ENCODE data around the gene IDE.

Gene IDE

DNA sequence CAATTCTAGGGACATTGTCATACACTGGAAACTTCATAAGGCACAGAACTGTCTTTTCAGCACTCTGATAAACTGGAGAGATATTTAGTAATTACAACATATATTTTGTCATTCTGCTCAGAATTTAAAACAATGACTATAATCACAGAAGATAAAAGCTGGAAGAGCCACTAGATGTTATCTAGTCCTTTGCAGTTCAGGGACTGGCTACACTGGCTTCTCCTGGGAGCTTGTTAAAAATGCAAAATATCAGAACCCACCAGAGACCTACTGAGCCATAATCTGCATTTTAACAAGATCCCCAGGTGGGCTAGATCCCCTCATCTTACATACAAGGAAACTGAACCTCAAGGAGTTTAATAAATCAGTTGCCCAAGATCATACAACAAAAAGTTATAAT lies 32.3 kb downstream of the IDE start:
- no peak overlapping the region for H3K9ac ChIP-seq (ENCODE audit: insufficient read length, low read depth)
- H3K4me1 ChIP-seq (ENCODE audit: insufficient read depth, insufficient read length) = no peaks in the 10 kb centered on the region
- peaks cover 2% of the 10 kb centered on the region for H3K36me3 ChIP-seq (ENCODE audit: insufficient read depth, insufficient read length, low read length)
- H3K27me3 ChIP-seq (ENCODE audit: insufficient read depth, insufficient read length) = no peaks in the 10 kb centered on the region
- DNase-seq (ENCODE audit: low read depth, low spot score) = no peak
- TF ChIP-seq SUZ12 (IDR thresholded peaks at IDR 0.05; ENCODE audit: extremely low read depth, insufficient read depth, insufficient read length) = no peak
- TF ChIP-seq ZNF274 (IDR thresholded peaks at IDR 0.05; ENCODE audit: low read depth, low read length) = no peak
- no peak for TF ChIP-seq YY1 (IDR thresholded peaks at IDR 0.05; ENCODE audit: insufficient read depth, insufficient read length)
- H3K9me3 ChIP-seq (ENCODE audit: insufficient read depth, low read length) = no peaks in the 10 kb centered on the region
- no peak overlapping the region for H3K4me3 ChIP-seq (ENCODE audit: insufficient read length, low read depth)

DNA sequence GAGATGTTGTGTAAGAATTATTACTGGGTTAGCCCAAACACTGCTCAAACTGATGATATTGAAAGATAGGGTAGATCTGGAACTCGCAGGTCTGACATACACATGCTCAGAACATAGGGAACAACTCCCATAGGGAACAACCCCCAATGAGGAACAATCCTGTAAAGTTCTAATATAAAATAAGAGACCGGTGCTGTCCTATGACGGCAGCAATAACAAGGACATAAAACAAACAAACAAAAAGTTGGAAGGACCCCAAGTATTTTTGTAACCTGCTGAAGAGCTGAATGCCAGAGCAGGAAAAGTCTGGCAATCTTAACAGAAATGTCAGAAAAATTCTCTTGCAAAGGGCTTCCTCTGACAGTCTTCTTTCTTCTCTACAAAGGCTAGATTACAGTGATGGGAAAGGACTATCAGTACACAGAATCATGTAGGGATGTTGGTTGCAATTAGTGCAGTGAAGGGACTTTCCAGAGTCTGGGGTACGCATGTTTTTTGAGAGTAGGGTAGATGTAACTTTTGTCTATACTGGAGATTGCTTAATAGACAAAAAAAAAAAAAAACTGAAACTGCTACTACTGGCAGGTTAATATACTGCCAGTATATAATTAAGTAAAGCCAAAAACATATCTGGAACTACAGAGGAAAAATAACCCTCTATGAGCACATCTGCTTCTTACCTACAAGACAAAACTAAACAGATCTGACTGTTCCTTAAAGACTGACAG lies 35.5 kb downstream of the IDE start:
- Histone ChIP-seq H3K4me3 (ENCODE audit: insufficient read length, low read depth) (no peak overlapping the region), H3K9ac (ENCODE audit: insufficient read length, low read depth) (no peak overlapping the region), H3K4me1 (ENCODE audit: insufficient read depth, insufficient read length) (no peaks in the 10 kb centered on the region), H3K27me3 (ENCODE audit: insufficient read depth, insufficient read length) (no peaks in the 10 kb centered on the region), H3K36me3 (ENCODE audit: insufficient read depth, insufficient read length, low read length) (peaks cover 15% of the 10 kb centered on the region), H3K9me3 (ENCODE audit: insufficient read depth, low read length) (no peaks in the 10 kb centered on the region)
- TF ChIP-seq SUZ12 (IDR thresholded peaks at IDR 0.05; ENCODE audit: extremely low read depth, insufficient read depth, insufficient read length) (no peak), ZNF274 (IDR thresholded peaks at IDR 0.05; ENCODE audit: low read depth, low read length) (no peak), YY1 (IDR thresholded peaks at IDR 0.05; ENCODE audit: insufficient read depth, insufficient read length) (no peak)
- DNase-seq (ENCODE audit: low read depth, low spot score) = no peak

DNA sequence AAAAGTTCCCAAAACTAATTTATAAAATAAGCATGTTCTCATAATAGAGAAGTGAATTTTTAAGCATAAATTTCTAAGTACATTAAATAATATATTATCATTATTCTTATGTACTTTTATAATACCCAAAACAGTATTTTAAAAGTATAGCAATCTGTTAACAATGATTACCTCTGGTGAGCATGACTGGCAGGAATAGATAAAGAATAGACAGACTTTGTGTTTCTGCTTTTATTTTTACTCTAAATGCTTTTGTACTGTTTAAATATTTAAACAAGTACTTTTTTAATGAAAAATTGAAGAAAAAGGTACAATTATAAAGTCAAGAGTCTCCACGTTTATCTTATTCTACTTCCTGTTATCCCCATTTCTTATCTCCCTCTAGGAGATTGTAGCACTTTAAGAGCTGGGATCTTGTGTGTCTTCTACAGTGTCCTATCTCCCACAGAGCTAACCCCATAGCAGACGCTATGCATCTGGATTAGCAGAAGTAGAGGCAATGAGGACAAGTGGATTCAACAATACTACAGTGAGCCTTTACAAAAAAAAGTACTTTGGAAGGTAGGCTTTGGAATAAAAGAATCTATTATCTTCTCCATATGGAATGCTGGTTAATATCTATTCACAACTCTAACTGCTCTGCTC lies 42.9 kb downstream of the IDE start:
- Histone ChIP-seq H3K4me1 (ENCODE audit: insufficient read depth, insufficient read length) (no peaks in the 10 kb centered on the region), H3K4me3 (ENCODE audit: insufficient read length, low read depth) (no peak overlapping the region), H3K9ac (ENCODE audit: insufficient read length, low read depth) (no peak overlapping the region), H3K27me3 (ENCODE audit: insufficient read depth, insufficient read length) (no peaks in the 10 kb centered on the region), H3K36me3 (ENCODE audit: insufficient read depth, insufficient read length, low read length) (peaks cover 42% of the 10 kb centered on the region), H3K9me3 (ENCODE audit: insufficient read depth, low read length) (no peaks in the 10 kb centered on the region)
- no peak for TF ChIP-seq YY1 (IDR thresholded peaks at IDR 0.05; ENCODE audit: insufficient read depth, insufficient read length)
- no peak for TF ChIP-seq SUZ12 (IDR thresholded peaks at IDR 0.05; ENCODE audit: extremely low read depth, insufficient read depth, insufficient read length)
- TF ChIP-seq ZNF274 (IDR thresholded peaks at IDR 0.05; ENCODE audit: low read depth, low read length) = no peak
- no peak for DNase-seq (ENCODE audit: low read depth, low spot score)

DNA sequence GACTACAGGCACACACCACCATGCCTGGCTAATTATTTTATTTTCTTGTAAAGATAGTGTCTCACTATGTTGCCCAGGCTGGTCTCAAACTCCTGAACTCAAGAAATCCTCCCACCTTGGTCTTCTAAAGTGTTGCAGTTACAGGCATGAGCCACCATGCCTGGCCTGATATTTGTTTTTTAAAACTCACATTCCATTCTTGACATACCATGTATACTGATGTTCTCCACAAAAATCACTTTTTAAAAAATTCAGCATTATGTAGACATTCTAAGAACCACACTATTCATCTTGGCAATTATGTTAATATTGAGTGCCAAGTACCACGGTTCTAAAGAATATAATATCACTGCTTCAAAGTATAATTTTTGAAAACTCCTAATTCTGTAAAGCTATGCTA lies 43.5 kb downstream of the IDE start:
- no peak overlapping the region for H3K9ac ChIP-seq (ENCODE audit: insufficient read length, low read depth)
- H3K4me3 ChIP-seq (ENCODE audit: insufficient read length, low read depth) = no peak overlapping the region
- no peak for DNase-seq (ENCODE audit: low read depth, low spot score)
- no peaks in the 10 kb centered on the region for H3K9me3 ChIP-seq (ENCODE audit: insufficient read depth, low read length)
- no peaks in the 10 kb centered on the region for H3K4me1 ChIP-seq (ENCODE audit: insufficient read depth, insufficient read length)
- no peak for TF ChIP-seq YY1 (IDR thresholded peaks at IDR 0.05; ENCODE audit: insufficient read depth, insufficient read length)
- TF ChIP-seq SUZ12 (IDR thresholded peaks at IDR 0.05; ENCODE audit: extremely low read depth, insufficient read depth, insufficient read length) = no peak
- TF ChIP-seq ZNF274 (IDR thresholded peaks at IDR 0.05; ENCODE audit: low read depth, low read length) = no peak
- no peaks in the 10 kb centered on the region for H3K27me3 ChIP-seq (ENCODE audit: insufficient read depth, insufficient read length)
- H3K36me3 ChIP-seq (ENCODE audit: insufficient read depth, insufficient read length, low read length) = peaks cover 38% of the 10 kb centered on the region

DNA sequence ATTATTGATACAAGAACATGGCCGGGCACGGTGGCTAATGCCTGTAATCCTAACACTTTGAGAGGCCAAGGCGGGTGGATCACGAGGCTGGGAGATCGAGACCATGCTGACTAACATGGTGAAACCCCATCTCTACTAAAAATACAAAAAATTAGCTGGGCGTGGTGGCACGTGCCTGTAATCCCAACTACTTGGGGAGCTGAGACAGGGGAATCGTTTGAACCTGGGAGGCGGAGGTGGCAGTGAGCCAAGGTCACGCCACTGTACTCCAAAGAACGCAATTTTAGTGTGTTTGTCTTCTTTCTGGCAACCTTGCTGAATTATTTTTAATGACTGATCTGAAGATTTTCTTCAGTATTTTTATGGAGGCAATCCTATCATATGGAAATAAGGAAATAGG lies 46.2 kb downstream of the IDE start:
- no peaks in the 10 kb centered on the region for H3K9me3 ChIP-seq (ENCODE audit: insufficient read depth, low read length)
- no peaks in the 10 kb centered on the region for H3K27me3 ChIP-seq (ENCODE audit: insufficient read depth, insufficient read length)
- no peak overlapping the region for H3K9ac ChIP-seq (ENCODE audit: insufficient read length, low read depth)
- H3K4me1 ChIP-seq (ENCODE audit: insufficient read depth, insufficient read length) = no peaks in the 10 kb centered on the region
- no peak for DNase-seq (ENCODE audit: low read depth, low spot score)
- peaks cover 30% of the 10 kb centered on the region for H3K36me3 ChIP-seq (ENCODE audit: insufficient read depth, insufficient read length, low read length)
- no peak overlapping the region for H3K4me3 ChIP-seq (ENCODE audit: insufficient read length, low read depth)
- TF ChIP-seq SUZ12 (IDR thresholded peaks at IDR 0.05; ENCODE audit: extremely low read depth, insufficient read depth, insufficient read length) = no peak
- TF ChIP-seq YY1 (IDR thresholded peaks at IDR 0.05; ENCODE audit: insufficient read depth, insufficient read length) = no peak
- TF ChIP-seq ZNF274 (IDR thresholded peaks at IDR 0.05; ENCODE audit: low read depth, low read length) = no peak

DNA sequence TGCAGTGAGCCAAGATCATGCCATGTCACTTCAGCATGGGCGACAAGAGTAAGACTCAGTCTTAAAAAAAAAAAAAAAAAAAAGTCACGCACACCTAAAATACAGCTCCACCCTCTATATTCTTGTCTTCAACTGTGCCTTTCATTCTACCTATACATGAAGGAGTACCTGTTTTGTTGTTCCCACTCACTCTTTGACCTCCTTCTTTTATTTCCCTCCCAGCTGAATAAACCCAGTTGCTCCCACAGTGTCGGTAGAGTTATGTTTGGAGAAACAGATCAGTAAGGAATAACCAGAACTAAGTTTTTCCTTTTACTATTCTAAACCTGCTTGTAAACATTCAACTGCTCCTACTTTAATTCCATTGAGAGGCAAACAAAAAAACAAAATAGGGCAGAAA lies 50.3 kb downstream of the IDE start:
- TF ChIP-seq ZNF274 (IDR thresholded peaks at IDR 0.05; ENCODE audit: low read depth, low read length) (no peak), YY1 (IDR thresholded peaks at IDR 0.05; ENCODE audit: insufficient read depth, insufficient read length) (no peak), SUZ12 (IDR thresholded peaks at IDR 0.05; ENCODE audit: extremely low read depth, insufficient read depth, insufficient read length) (no peak)
- no peaks in the 10 kb centered on the region for H3K27me3 ChIP-seq (ENCODE audit: insufficient read depth, insufficient read length)
- no peaks in the 10 kb centered on the region for H3K9me3 ChIP-seq (ENCODE audit: insufficient read depth, low read length)
- H3K36me3 ChIP-seq (ENCODE audit: insufficient read depth, insufficient read length, low read length) = peaks cover 11% of the 10 kb centered on the region
- H3K9ac ChIP-seq (ENCODE audit: insufficient read length, low read depth) = no peak overlapping the region
- H3K4me3 ChIP-seq (ENCODE audit: insufficient read length, low read depth) = no peak overlapping the region
- H3K4me1 ChIP-seq (ENCODE audit: insufficient read depth, insufficient read length) = no peaks in the 10 kb centered on the region
- no peak for DNase-seq (ENCODE audit: low read depth, low spot score)

DNA sequence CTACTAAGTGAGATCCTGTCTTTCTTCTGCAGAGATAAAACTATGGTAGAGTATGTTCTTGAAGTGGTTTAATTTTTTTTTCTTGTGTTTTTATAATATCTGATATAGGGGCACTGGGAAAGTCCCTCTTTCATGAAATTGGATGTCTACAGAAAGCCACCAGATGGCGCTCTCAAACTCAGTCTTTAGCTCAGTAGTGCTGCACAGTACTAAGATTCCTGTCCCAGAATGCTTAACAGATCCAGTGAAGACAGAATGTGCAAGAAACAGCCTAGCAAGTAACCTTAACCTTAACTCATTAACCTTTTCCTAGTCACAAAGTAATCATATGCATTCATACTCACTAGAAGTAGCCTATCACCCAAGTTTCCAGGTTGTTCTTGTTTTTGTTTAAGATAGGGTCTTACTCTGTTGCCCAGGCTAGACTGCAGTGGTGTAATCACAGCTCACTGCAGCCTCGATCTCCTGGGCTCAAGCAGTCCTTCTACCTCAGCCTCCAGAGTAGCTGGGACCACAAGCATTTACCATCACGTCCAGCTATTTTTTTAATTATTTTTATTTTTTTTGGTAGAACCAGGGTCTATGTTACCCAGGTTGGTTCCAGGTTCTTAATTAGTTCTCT lies 56.7 kb downstream of the IDE start:
- no peaks in the 10 kb centered on the region for H3K27me3 ChIP-seq (ENCODE audit: insufficient read depth, insufficient read length)
- H3K4me1 ChIP-seq (ENCODE audit: insufficient read depth, insufficient read length) = no peaks in the 10 kb centered on the region
- peak; percentile 33 for DNase-seq (ENCODE audit: low read depth, low spot score)
- TF ChIP-seq YY1 (IDR thresholded peaks at IDR 0.05; ENCODE audit: insufficient read depth, insufficient read length) (no peak), ZNF274 (IDR thresholded peaks at IDR 0.05; ENCODE audit: low read depth, low read length) (no peak), SUZ12 (IDR thresholded peaks at IDR 0.05; ENCODE audit: extremely low read depth, insufficient read depth, insufficient read length) (no peak)
- H3K9ac ChIP-seq (ENCODE audit: insufficient read length, low read depth) = no peak overlapping the region
- peaks cover 6% of the 10 kb centered on the region for H3K36me3 ChIP-seq (ENCODE audit: insufficient read depth, insufficient read length, low read length)
- H3K4me3 ChIP-seq (ENCODE audit: insufficient read length, low read depth) = no peak overlapping the region
- no peaks in the 10 kb centered on the region for H3K9me3 ChIP-seq (ENCODE audit: insufficient read depth, low read length)

Measured in NT2/D1 (cell line).